Measurements from ENCODE around the gene MTHFSD.
A peak's percentile ranks its signal among the peaks of the same experiment; 100 is the strongest.

MTHFSD gene

DNA sequence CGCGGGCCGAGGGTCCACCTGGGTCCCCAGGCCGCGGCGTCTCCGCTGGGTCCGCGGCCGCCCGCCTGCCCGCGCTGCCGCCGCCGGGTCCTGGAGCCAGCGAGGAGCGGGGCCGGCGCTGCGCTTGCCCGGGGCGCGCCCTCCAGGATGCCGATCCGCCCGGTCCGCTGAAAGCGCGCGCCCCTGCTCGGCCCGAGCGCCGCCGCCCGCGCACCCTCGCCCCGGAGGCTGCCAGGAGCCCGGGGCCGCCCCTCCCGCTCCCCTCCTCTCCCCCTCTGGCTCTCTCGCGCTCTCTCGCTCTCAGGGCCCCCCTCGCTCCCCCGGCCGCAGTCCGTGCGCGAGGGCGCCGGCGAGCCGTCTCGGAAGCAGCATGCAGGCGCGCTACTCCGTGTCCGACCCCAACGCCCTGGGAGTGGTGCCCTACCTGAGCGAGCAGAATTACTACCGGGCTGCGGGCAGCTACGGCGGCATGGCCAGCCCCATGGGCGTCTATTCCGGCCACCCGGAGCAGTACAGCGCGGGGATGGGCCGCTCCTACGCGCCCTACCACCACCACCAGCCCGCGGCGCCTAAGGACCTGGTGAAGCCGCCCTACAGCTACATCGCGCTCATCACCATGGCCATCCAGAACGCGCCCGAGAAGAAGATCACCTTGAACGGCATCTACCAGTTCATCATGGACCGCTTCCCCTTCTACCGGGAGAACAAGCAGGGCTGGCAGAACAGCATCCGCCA lies 12.1 kb upstream of the MTHFSD start:
- TF ChIP-seq, protein P1, sequence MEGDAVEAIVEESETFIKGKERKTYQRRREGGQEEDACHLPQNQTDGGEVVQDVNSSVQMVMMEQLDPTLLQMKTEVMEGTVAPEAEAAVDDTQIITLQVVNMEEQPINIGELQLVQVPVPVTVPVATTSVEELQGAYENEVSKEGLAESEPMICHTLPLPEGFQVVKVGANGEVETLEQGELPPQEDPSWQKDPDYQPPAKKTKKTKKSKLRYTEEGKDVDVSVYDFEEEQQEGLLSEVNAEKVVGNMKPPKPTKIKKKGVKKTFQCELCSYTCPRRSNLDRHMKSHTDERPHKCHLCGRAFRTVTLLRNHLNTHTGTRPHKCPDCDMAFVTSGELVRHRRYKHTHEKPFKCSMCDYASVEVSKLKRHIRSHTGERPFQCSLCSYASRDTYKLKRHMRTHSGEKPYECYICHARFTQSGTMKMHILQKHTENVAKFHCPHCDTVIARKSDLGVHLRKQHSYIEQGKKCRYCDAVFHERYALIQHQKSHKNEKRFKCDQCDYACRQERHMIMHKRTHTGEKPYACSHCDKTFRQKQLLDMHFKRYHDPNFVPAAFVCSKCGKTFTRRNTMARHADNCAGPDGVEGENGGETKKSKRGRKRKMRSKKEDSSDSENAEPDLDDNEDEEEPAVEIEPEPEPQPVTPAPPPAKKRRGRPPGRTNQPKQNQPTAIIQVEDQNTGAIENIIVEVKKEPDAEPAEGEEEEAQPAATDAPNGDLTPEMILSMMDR (IDR thresholded peaks at IDR 0.05; ENCODE audit: low read depth, low read length), result no peak

DNA sequence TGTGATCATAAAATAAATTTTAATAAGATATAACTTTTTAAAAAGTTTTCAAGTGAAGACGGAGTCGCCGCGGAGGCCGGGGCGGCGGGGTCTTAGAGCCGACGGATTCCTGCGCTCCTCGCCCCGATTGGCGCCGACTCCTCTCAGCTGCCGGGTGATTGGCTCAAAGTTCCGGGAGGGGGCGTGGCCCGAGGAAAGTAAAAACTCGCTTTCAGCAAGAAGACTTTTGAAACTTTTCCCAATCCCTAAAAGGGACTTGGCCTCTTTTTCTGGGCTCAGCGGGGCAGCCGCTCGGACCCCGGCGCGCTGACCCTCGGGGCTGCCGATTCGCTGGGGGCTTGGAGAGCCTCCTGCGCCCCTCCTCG lies 11.5 kb upstream of the MTHFSD start, which contains the start of gene FOXC2:
TSS of gene FOXC2 (plus strand) at position 229 of the 365 bp plus-strand sequence. CDS start 507 bp downstream, outside the sequence.
- DNase-seq (ENCODE audit: extremely low read depth, low read depth), result peak; percentile 85
- TF ChIP-seq, protein P1 (IDR thresholded peaks at IDR 0.05; ENCODE audit: low read depth, low read length), result no peak

More for the DNA sequence above, 12.1 kb upstream of the MTHFSD start:
- DNase-seq (ENCODE audit: extremely low read depth, low read depth), result peak; percentile 31

DNA sequence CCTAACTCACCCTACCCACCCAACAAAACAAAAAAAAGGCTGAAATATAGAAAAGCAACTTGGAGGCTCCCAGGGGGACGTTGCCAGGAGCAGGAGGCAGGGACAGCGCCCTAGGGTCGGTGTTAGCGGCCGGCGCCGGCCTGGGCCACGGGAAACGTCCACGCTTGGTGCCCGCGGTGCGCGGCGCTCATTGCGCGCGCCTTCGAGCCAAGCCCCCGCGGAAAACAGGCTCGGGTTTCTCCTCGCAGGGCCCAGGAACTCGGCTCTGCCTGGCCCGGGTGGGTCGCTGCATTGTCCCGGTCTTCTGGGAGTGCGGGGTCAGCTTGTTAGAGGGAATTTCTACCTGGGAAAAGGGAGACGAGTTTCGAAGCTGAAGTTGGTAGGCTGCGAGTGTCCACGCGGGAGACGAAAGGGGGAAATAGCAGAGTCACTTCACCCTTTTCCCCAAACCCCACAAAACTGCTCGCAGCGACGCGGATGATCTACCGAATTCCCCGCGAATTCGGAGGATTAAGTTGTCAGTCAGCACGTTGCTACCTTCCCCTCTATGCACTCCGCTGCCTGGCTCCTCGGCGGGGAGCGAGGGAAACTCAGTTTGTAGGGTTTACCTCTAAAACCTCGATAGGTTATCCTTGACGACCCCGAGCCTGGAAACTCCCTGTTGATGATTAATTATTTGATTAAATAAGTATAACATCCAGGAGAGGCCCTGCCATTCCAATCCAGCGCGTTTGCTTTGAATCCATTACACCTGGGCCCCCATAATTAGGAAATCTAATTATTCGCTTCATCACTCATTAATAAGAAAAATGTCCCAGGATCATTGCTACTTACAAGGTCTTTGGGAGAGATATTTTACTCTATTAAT lies 10.8 kb upstream of the MTHFSD start:
- TF ChIP-seq, protein P1 (IDR thresholded peaks at IDR 0.05; ENCODE audit: low read depth, low read length), result no peak
- DNase-seq (ENCODE audit: extremely low read depth, low read depth), result no peak

DNA sequence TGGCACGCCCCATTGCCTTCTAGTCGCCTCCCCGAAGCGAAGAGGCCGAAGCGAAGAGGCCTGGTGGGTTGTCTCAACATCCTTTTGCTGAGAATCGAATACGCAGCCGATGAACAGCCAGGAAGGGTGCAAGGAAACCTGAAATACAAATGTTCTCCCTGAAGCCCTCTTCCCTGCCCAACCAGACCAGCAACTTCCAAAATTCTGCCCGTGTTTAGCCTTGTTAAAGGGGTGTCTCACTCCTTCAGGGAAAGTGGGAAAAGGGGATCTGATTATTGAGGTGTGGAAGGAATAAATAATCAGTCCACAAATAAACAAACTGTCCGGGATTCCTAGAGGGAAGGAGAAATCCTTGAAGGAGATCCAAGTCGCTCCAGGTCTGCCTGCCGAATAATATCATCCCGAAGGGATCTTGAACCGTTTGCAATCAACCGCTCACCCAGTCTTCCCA lies 10.2 kb upstream of the MTHFSD start:
- DNase-seq (ENCODE audit: extremely low read depth, low read depth), result no peak
- TF ChIP-seq, protein P1 (IDR thresholded peaks at IDR 0.05; ENCODE audit: low read depth, low read length), result no peak

DNA sequence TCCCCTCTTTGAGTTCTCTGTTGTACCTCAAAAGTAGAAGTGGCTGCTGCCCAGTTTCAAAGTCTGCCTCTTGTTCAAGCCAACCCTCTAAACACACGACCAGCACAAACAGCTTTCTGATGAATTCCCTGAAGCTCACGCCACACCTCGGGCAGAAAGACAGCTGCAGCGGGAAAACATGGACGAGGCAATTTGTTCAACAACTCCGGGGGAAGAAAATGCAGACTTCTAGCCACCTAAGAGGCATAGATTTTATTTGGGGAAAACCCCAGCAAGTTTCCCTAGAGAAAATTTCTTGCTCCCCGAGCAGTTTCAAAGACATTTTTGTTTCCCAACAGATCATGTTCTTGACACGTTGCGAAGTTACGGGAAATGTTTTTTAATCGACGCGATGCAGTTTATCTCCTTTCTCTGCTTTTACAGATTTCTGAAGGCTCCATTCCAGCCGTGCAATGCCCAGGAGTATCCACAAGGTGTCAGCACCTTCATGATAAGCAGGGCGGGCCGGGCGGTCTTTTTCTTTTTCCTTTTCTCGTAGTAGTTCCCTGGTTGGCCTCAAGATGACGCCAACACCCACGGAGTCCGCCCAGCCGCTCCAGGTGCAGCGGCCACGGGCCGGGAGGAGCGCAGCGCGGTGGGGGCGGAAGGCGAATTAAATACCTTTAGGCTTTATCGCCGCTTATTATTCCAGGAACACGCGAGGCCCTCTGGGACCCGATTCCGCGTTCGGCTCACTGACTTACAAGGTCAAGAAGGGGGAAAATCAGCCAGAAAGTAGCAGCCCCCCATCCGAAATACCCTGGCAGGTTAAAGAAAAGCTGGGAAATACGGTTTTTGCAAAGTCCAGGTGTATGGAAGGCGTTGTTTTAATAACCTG lies 8.7 kb upstream of the MTHFSD start:
- TF ChIP-seq, protein P1 (IDR thresholded peaks at IDR 0.05; ENCODE audit: low read depth, low read length), result peak; percentile 100
- peak; percentile 74 for DNase-seq (ENCODE audit: extremely low read depth, low read depth)

DNA sequence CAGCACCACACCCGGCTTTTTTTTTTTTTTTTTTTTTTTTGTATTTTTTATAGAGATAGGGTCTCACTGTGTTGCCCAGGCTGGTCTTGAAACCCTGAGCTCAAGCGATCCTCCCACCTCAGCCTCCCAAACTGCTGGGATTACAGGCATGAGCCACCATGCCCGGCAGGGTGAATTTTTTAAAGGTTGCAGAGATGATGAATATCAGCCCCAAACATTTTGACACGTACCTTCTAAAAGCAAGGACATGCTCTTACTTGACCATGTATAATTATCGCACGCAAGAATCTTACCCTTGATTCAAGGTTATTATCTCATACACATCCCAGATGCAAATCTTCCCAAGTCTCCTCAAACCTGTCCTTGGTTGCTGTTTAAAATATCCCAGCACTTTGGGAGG lies 7.3 kb upstream of the MTHFSD start:
- TF ChIP-seq, protein P1 (IDR thresholded peaks at IDR 0.05; ENCODE audit: low read depth, low read length), result no peak
- DNase-seq (ENCODE audit: extremely low read depth, low read depth), result no peak
